Activated effector memory CD4-positive, alpha-beta T cell treated with anti-CD3 and anti-CD28 coated beads, Interleukin-2, amount 50 U/mL, for 16 hours (primary cell): ENCODE data around the gene KCNH5.

ENCODE experiments used
- DNase-seq: peaks from one replicate; pipeline ENCODE4 v3.0.0-alpha.2; 2020

KCNH5 gene

GRCh38 chr14:62734831-62735230 lies 310.4 kb downstream of the KCNH5 start:
- no peak for DNase-seq

GRCh38 chr14:62722406-62722805 lies 322.9 kb downstream of the KCNH5 start:
- no peak for DNase-seq

- no peak for DNase-seq
Measured at GRCh38 chr14:62718629-62719028, 326.6 kb downstream of the KCNH5 start.

- no peak for DNase-seq
Measured at GRCh38 chr14:62711351-62712023, 333.8 kb downstream of the KCNH5 start.

- no peak for DNase-seq
Measured at GRCh38 chr14:62710811-62711210, 334.4 kb downstream of the KCNH5 start.

- DNase-seq: no peak
Measured at GRCh38 chr14:62709773-62710172, 335.5 kb downstream of the KCNH5 start.

GRCh38 chr14:62706217-62706616 lies 339.0 kb downstream of the KCNH5 start:
- no peak for DNase-seq

GRCh38 chr14:62697461-62697860 lies 347.8 kb downstream of the KCNH5 start:
- DNase-seq: no peak

GRCh38 chr14:62696929-62697328 lies 348.3 kb downstream of the KCNH5 start:
- DNase-seq: no peak

GRCh38 chr14:62696331-62696924 lies 348.8 kb downstream of the KCNH5 start:
- no peak for DNase-seq

GRCh38 chr14:62694075-62694474 lies 351.2 kb downstream of the KCNH5 start:
- no peak for DNase-seq

GRCh38 chr14:62692490-62693106 lies 352.7 kb downstream of the KCNH5 start:
- no peak for DNase-seq

- DNase-seq: no peak
Measured at GRCh38 chr14:62691647-62692489, 353.4 kb downstream of the KCNH5 start.

GRCh38 chr14:62689733-62690132 lies 355.5 kb downstream of the KCNH5 start:
- no peak for DNase-seq

GRCh38 chr14:62687818-62688217 lies 357.4 kb downstream of the KCNH5 start:
- no peak for DNase-seq

GRCh38 chr14:62684376-62684775 lies 360.9 kb downstream of the KCNH5 start:
- DNase-seq: no peak

- no peak for DNase-seq
Measured at GRCh38 chr14:62682208-62682607, 363.1 kb downstream of the KCNH5 start.

GRCh38 chr14:62674563-62675237 lies 370.6 kb downstream of the KCNH5 start:
- DNase-seq: no peak

GRCh38 chr14:62673014-62673755 lies 372.1 kb downstream of the KCNH5 start:
- no peak for DNase-seq

- DNase-seq: no peak
Measured at GRCh38 chr14:62670526-62670925, 374.7 kb downstream of the KCNH5 start.

- DNase-seq: no peak
Measured at GRCh38 chr14:62667421-62667914, 377.8 kb downstream of the KCNH5 start.

- no peak for DNase-seq
Measured at GRCh38 chr14:62665286-62665685, 380.0 kb downstream of the KCNH5 start.
